GM04504 (cell line): ENCODE data around the gene KDSR.
A peak's percentile ranks its signal among the peaks of the same experiment; 100 is the strongest.
"Not testable (repeated sequence)": the region's sequence is repeated elsewhere in the genome, so short reads cannot be mapped to it uniquely, and the experiment has no call there.

Experiments used
- DNase-seq: peaks from one replicate; pipeline ENCODE4 v3.0.0-alpha.2; 2012; ENCODE audit warnings: low read depth

The KDSR gene

GRCh38 chr18:63366213-63367052, 573 bp downstream of the KDSR start:
- no peak for DNase-seq

DNA sequence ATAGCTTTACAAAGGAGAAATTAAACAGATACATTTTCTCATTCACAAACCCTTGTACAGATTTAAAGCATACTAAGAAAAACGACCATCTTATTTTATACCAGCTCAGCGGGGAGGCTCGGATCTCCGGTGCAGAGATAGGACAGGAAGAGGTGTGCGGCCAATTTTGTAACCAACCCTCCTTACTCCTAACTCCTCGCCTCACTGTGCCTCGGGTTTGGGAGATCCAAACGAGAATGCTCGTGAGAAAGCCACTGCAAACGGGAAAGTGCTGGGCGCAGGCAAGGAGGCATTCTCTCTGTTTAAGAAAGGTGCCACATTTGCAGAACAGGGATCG, 1.2 kb downstream of the KDSR start:
- DNase-seq, result no peak

- no peak for DNase-seq
These were observed 3.1 kb downstream of the KDSR start for GRCh38 chr18:63363951-63364350.

- not testable (repeated sequence) for DNase-seq
These were observed 3.6 kb downstream of the KDSR start for GRCh38 chr18:63363420-63363819.

DNA sequence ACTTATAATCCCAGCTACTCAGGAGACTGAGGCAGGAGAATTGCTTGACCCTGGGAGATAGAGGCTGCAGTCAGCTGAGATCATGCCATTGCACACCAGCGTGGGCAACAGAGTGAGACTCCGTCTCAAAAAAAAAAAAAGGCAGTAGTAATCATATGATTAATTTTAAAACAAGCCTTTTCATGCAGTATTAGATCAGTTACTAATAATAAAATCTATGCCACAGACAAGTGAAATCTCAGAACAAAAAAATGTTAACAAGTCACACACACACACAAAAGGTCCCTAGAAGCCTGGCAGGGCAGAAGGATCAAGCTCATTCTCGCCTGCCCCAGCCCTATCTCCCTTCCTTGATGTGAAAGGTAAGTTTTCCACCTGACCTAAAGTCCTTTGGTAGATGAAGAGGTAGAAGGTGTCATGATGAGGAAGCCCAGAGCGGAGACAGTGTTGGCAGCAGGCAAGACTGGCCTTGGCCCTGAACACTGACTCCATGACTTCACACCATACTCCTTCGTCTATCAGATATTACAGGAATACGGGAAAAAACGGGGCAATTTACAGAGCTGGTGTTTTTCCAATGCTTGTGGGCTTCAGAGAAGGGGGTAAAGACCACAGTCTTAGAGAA, 10.6 kb downstream of the KDSR start:
- no peak for DNase-seq

DNA sequence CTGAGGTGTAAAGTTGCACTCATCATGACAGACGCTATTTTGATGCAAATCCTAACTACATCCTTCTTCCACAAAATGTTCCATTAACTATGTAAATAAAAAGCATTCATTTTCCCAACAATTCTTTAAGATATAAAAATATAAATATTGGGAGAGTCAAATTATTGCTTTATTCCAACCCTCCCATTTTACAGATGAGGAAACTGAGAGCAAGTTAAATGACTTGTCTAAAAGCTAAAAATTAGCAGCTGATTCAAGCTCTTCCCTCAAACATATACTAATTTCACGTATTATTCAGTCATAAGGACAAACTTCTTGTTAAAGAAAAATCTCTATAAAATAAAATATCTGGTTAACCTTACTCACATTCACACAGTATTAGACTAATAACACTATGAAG, 16.8 kb downstream of the KDSR start:
- no peak for DNase-seq

GRCh38 chr18:63348508-63349136, 18.4 kb downstream of the KDSR start:
- DNase-seq, result no peak

DNA sequence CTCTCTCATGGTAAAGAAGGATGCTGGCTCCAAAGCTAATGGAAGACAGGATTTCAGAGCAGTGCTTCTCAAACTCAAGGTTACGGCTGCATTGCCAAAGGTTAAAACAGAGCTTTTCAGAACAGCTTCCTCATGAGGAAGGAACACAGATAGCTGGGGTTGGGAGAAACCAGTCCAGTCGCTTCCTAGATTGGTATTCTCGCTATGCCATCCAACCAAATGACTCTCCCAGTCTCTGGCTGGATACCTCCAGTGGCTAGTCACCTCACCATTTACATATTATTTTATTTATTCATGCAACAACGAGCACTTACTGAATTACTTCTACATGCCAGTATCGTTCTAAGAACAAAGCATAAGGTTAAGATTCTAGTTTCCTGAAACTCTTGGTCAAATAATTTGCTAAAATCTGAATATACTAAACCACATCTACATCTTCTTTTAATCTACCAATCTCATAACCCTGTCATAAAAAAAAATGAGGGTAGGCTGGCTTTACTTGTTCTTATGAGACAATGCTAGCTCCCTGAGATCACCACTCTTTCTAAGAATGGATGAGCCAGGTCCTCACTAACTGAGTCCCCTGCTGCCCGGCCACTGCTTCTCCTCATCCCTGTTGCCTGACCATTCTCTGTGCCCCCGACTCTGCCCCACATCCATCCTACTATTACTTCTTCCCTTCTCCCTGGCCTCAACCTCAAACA, 20.4 kb downstream of the KDSR start:
- no peak for DNase-seq

- DNase-seq, result no peak
These were observed 21.0 kb downstream of the KDSR start for GRCh38 chr18:63346031-63346430.

GRCh38 chr18:63344918-63345317, 22.1 kb downstream of the KDSR start:
- no peak for DNase-seq

DNA sequence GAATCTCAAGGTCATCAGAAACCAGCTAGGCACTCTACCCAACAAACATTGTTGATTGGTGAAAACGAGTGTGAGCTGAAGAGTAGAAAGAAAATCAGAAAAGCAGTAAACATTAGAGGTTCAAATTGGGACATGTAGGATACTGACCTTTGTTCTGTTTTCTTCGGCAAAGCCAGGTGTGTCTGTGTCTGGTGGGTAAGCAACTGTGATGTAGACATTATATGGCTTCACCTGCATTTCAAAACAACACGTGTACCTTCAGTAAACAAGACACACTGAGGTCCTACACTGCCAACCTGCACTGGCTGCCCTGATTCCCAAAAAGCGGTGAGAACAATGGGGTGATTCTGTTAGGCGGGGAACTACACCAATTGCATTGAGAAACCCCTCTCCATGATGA, 22.7 kb downstream of the KDSR start:
- no peak for DNase-seq

- DNase-seq, result no peak
These were observed 24.8 kb downstream of the KDSR start for GRCh38 chr18:63342206-63342605.

- no peak for DNase-seq
These were observed 27.0 kb downstream of the KDSR start for GRCh38 chr18:63339920-63340484.

- DNase-seq, result peak; percentile 74
These were observed 30.5 kb downstream of the KDSR start for GRCh38 chr18:63336366-63337099.

GRCh38 chr18:63331105-63331504, 35.9 kb downstream of the KDSR start:
- no peak for DNase-seq

DNA sequence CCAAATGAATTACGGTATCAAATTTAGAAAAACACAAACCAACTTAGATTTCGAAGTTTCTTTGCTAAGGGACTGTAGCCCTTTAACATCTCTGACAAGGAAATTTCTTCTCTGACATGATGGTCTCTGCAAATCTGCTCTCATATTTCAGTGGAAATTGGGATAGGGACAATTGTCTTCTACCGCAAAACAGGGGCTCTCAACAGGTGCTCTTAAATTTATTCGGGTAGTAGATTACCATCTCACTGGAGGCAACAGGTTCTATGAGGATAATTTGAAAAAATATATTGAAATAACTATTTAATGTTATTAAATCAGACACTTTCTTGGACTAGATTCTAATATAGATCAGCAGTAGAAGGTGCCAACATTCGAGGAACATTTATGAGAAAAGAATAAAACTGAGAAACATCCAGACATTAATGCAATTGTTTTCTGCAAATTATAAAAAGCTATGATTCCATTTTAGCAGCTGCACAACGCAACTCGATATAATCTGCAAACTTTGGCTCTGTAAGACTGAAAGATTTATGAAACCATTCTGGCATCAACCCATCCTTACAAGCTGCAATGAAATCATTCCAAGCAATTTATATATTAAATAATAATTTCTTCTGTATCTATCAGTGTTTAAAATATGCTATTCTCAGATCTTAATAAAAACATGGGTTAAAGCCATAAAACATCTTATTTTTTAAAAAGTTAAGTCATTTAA, 37.4 kb downstream of the KDSR start:
- no peak for DNase-seq

DNA sequence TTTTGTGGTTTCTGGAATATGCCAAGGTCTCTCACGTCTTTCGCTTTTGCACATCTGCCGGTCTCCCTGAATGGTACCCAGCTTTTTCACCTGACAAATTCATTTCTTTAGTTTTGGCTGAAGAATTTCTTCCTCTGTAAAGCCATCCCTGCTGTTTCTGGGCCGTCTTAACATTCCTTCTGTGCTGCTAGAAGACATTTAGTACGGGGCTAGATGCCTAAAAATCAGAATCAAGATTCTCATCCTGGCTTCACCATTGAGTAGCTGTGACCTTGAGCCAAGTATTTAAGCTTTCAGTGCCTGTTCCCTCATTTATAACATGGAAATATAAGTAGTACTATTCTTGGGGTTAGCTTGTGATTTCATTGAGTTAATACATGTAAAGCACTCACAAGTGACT, 41.0 kb downstream of the KDSR start:
- DNase-seq, result no peak

- DNase-seq, result no peak
These were observed 41.8 kb downstream of the KDSR start for GRCh38 chr18:63325086-63325686.

- DNase-seq, result no peak
These were observed 43.9 kb downstream of the KDSR start for GRCh38 chr18:63322908-63323634.

GRCh38 chr18:63322206-63322605, 44.8 kb downstream of the KDSR start:
- DNase-seq, result no peak
